ENCODE results near the gene ZNF429.
"Not testable (repeated sequence)": the region's sequence is repeated elsewhere in the genome, so short reads cannot be mapped to it uniquely, and the experiment has no call there.

Gene ZNF429

DNA sequence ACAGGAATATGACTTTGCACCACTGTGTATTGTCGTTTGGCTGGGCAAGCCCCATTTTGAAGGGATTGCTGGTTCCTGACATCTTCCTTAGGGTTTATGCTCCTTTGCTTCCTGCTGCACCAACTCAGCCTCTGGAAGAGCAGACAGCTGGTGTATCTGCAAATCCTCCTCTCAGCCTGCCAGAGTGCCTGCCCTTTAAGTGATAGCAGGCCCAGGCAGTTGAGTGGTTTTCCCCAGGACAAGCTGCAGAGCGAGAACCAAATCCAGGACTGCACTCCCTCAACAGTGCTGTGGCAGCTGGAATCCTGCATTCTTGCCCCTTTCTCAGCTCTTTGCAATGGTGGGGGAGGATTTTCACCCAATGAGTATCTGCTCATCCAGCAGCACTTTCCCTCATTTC is 85.5 kb downstream of the ZNF429 start:
- no peak for DNase-seq (ENCODE audit: low read depth)

DNA sequence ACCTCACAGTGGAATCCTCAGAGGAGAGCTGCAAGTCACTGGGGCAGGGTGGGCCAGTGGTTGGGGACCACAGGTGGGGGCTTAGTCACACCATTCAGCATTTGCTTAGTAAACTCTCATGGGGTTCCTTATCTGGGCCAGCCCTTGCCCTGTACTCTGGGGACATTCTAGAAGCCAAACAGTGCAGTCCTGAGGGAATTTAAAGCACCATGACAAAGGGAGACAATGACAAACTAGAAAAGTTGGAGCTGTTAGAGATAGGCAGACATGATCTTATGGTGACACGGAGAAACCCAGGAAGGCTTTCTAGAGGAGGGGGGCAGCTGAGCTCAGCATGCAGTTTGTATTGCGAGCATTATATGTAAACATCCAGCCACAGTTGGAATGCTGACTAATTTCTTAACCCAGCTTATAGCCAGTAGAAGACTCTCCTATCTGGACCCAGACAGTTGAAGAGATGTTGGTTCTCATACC is 87.6 kb downstream of the ZNF429 start:
- no peak for DNase-seq (ENCODE audit: low read depth)

- no peak for DNase-seq (ENCODE audit: low read depth)
These were observed 88.1 kb downstream of the ZNF429 start for GRCh38 chr19:21593502-21593901.

GRCh38 chr19:21593934-21594820 is 88.8 kb downstream of the ZNF429 start:
- no peak for DNase-seq (ENCODE audit: low read depth)

DNA sequence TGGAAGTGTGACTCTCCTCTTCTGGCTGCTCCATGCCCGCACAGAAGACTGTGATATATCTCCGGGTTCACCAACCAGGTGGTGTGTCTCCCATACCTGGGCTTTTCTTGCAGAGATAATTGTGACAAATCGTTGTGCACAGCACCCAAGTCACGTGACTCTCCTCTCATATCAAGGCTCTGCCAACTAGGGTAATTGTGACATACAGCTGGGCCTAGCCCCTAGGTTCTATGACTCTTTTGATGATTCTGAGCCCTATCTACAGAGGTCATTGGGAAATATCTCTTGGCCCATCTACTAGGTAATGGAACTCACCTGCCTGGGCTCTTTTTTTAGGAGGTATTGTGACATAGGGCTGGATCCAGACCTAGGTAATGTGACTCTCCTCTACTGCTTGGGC is 89.8 kb downstream of the ZNF429 start:
- no peak for DNase-seq (ENCODE audit: low read depth)

DNA sequence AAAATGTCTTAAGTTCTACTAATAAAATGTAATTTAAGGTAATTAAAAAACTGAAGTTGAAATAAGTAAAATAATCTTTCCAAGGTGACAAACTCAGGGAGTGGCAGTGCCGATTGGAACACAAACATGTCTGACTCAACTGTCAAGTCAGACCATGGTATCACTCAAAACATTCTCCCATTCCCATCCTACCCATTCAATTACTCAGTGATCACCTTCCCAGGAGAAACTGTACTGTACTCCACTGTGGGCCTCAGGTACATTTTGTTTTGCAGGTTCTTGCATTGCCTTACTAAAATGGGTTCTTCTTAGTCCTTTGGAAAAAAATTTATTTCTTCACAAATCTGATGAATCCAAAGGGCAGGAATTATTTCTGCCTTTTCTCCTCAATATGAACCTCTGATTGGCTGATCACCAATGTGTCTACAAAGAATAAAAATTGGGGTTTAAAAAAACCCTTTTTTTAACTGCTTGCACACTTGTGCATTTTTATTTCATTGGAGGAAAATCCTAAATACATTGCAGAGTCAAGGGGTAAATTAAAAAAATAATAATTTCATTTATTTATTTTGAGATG is 96.8 kb downstream of the ZNF429 start:
- DNase-seq (ENCODE audit: low read depth) = no peak

GRCh38 chr19:21602659-21603430 is 97.4 kb downstream of the ZNF429 start:
- not testable (repeated sequence) for DNase-seq (ENCODE audit: low read depth)

- no peak for DNase-seq (ENCODE audit: low read depth)
These were observed 98.2 kb downstream of the ZNF429 start for GRCh38 chr19:21603431-21604231.

DNA sequence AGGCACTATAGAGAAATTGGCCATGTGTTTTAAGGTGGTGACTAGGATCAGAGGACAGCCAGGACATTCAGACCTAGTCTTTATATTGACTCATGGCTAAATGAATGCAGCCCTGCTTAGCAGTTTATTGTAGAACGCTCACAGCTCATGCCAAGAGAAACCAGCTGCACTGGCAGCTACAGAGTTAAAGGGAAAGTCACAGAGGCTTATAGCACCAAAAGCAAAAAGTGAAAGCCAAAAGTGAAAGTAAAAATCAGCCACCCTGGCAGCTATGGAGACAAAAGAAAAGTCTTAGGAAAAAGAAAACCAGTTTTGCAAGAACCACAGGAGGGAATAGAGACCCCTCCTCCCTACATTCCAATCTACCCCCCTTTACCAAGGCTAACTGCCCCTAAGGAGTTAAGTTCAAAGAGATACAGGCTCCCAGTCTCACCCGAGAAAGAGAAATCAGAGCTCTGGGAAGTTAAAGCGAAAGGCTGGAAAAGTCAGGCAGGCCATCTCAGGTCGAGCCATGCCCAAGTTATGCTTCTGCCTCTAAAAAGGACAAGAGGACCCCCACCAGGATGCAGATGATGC is 99.0 kb downstream of the ZNF429 start:
- DNase-seq (ENCODE audit: low read depth) = no peak
